Stimulated activated naive CD4-positive, alpha-beta T cell treated with Interleukin-2 at 50 U/mL for 16 hours (primary cell): ENCODE measurements around the gene GTF3C4.

Experiments
- DNase-seq: peaks from one replicate; lab custom pipeline; 2025; lab: John Stamatoyannopoulos, UW

GTF3C4 gene

GRCh38 chr9:132648283-132648682 is 22.0 kb upstream of the GTF3C4 start:
- no peak for DNase-seq

GRCh38 chr9:132648685-132649084 is 21.6 kb upstream of the GTF3C4 start:
- no peak for DNase-seq

GRCh38 chr9:132651259-132651658 is 19.0 kb upstream of the GTF3C4 start:
- DNase-seq: no peak

- DNase-seq: no peak
Observed at GRCh38 chr9:132656299-132656698, 14.0 kb upstream of the GTF3C4 start.

- DNase-seq: no peak
Observed at GRCh38 chr9:132662152-132662945, 7.9 kb upstream of the GTF3C4 start.

- no peak for DNase-seq
Observed at GRCh38 chr9:132663117-132663516, 7.1 kb upstream of the GTF3C4 start.

GRCh38 chr9:132663851-132664250 is 6.4 kb upstream of the GTF3C4 start:
- no peak for DNase-seq

- no peak for DNase-seq
Observed at GRCh38 chr9:132669319-132669697, 956 bp upstream of the GTF3C4 start.

GRCh38 chr9:132669698-132670456 is 387 bp upstream of the GTF3C4 start, which contains the start of gene DDX31:
TSS of gene DDX31 (minus strand) at chr9:132669983. CDS start at chr9:132669934, 49 bp downstream.
- DNase-seq: peak; percentile 85

- no peak for DNase-seq
Observed at GRCh38 chr9:132671620-132672412, 1.6 kb downstream of the GTF3C4 start.

GRCh38 chr9:132672413-132672690 is 2.1 kb downstream of the GTF3C4 start:
- no peak for DNase-seq

- DNase-seq: no peak
Observed at GRCh38 chr9:132673355-132673754, 3.1 kb downstream of the GTF3C4 start.

- no peak for DNase-seq
Observed at GRCh38 chr9:132674485-132674884, 4.2 kb downstream of the GTF3C4 start.

GRCh38 chr9:132677976-132678375 is 7.7 kb downstream of the GTF3C4 start:
- DNase-seq: no peak

GRCh38 chr9:132679946-132680625 is 9.8 kb downstream of the GTF3C4 start:
- no peak for DNase-seq

- DNase-seq: no peak
Observed at GRCh38 chr9:132681561-132681960, 11.3 kb downstream of the GTF3C4 start.

- DNase-seq: no peak
Observed at GRCh38 chr9:132683873-132684272, 13.6 kb downstream of the GTF3C4 start.

GRCh38 chr9:132690696-132691095 is 20.4 kb downstream of the GTF3C4 start:
- DNase-seq: no peak

- DNase-seq: no peak
Observed at GRCh38 chr9:132694144-132694543, 23.9 kb downstream of the GTF3C4 start.

- no peak for DNase-seq
Observed at GRCh38 chr9:132697230-132697629, 27.0 kb downstream of the GTF3C4 start.

GRCh38 chr9:132698989-132699388 is 28.7 kb downstream of the GTF3C4 start:
- DNase-seq: no peak

GRCh38 chr9:132699956-132700355 is 29.7 kb downstream of the GTF3C4 start:
- DNase-seq: no peak
